HEK293T (cell line): ENCODE measurements around the gene GYPC.

Experiments
- CTCF ChIA-PET: fragments of 350-600 bp; formaldehyde crosslinking; extraction: SDS; loops from one replicate; lab custom pipeline; 2021; ENCODE audit warnings: antibody characterized with exemption, inconsistent platforms; lab: Yijun Ruan, JAX
- POLR2A ChIA-PET: fragments of 350-600 bp; formaldehyde crosslinking; extraction: SDS; loops from one replicate; lab custom pipeline; 2020; ENCODE audit warnings: antibody characterized with exemption, inconsistent platforms; lab: Yijun Ruan, JAX
- DNase-seq: peaks from one replicate; pipeline ENCODE4 v3.0.0; 2012; ENCODE audit warnings: mixed read lengths; ENCODE audit errors: extremely low spot score
- ARNT ChIP-seq: fragments of 450-650 bp; IDR thresholded peaks from 2 replicates; pipeline ENCODE4 v1.6.1; 2017; ENCODE audit warnings: mild to moderate bottlenecking
- BHLHE40 ChIP-seq: fragments of 450-650 bp; IDR thresholded peaks from 2 replicates; pipeline ENCODE4 v1.6.1; 2016; ENCODE audit warnings: mild to moderate bottlenecking, moderate library complexity, borderline replicate concordance
- CTBP1 ChIP-seq: fragments of 450-650 bp; IDR thresholded peaks from 2 replicates; pipeline ENCODE4 v1.6.1; 2016; ENCODE audit warnings: borderline replicate concordance
- ELF4 ChIP-seq: fragments of 450-650 bp; IDR thresholded peaks from 2 replicates; pipeline ENCODE4 v1.6.1; 2017; ENCODE audit warnings: antibody characterized with exemption
- FOXA1 ChIP-seq: fragments of 450-650 bp; IDR thresholded peaks from 2 replicates; pipeline ENCODE4 v1.6.1; 2016; ENCODE audit warnings: mild to moderate bottlenecking
- FOXK2 ChIP-seq: fragments of 450-650 bp; IDR thresholded peaks from 2 replicates; pipeline ENCODE4 v1.6.1; 2016; ENCODE audit warnings: mild to moderate bottlenecking
- FOXM1 ChIP-seq: fragments of 450-650 bp; IDR thresholded peaks from 2 replicates; pipeline ENCODE4 v1.6.1; 2017; ENCODE audit warnings: mild to moderate bottlenecking, borderline replicate concordance
- HDGF ChIP-seq: fragments of 450-650 bp; IDR thresholded peaks from 2 replicates; pipeline ENCODE4 v1.6.1; 2017; ENCODE audit warnings: antibody characterized with exemption, borderline replicate concordance
- L3MBTL2 ChIP-seq: fragments of 450-650 bp; conservative IDR thresholded peaks from 2 replicates; pipeline ENCODE4 v1.6.1; 2016; ENCODE audit warnings: mild to moderate bottlenecking
- LEF1 ChIP-seq: fragments of 450-650 bp; IDR thresholded peaks from 2 replicates; pipeline ENCODE4 v1.6.1; 2017; ENCODE audit warnings: mild to moderate bottlenecking, borderline replicate concordance
- NFRKB ChIP-seq: fragments of 450-650 bp; IDR thresholded peaks from 2 replicates; pipeline ENCODE4 v1.6.1; 2016; ENCODE audit warnings: mild to moderate bottlenecking, moderate library complexity
- PKNOX1 ChIP-seq: fragments of 450-650 bp; IDR thresholded peaks from 2 replicates; pipeline ENCODE4 v1.6.1; 2016
- SP1 ChIP-seq: fragments of 450-650 bp; IDR thresholded peaks from 2 replicates; pipeline ENCODE4 v1.6.1; 2017
- SUZ12 ChIP-seq: fragments of 450-650 bp; IDR thresholded peaks from 2 replicates; pipeline ENCODE4 v1.6.1; 2016; ENCODE audit warnings: mild to moderate bottlenecking
- TARDBP ChIP-seq: fragments of 450-650 bp; IDR thresholded peaks from 2 replicates; pipeline ENCODE4 v1.6.1; 2016
- ZNF384 ChIP-seq: fragments of 450-650 bp; IDR thresholded peaks from 2 replicates; pipeline ENCODE4 v1.6.1; 2016

Gene GYPC

GRCh38 chr2:126649101-126649500 is 6.9 kb upstream of the GYPC start:
- TF ChIP-seq ARNT: no peak
- TF ChIP-seq SP1: no peak
- no peak for TF ChIP-seq CTBP1
- TF ChIP-seq ZNF384: no peak
- no peak for TF ChIP-seq FOXK2
- no peak for TF ChIP-seq LEF1
- no peak for TF ChIP-seq NFRKB
- no peak for TF ChIP-seq ELF4
- TF ChIP-seq TARDBP: no peak
- TF ChIP-seq PKNOX1: no peak
- TF ChIP-seq HDGF: no peak
- TF ChIP-seq FOXM1: no peak
- no peak for TF ChIP-seq SUZ12
- no peak for TF ChIP-seq FOXA1
- TF ChIP-seq BHLHE40: no peak
- TF ChIP-seq L3MBTL2: no peak
- POLR2A ChIA-PET: no interaction called here
- DNase-seq: no peak
- CTCF ChIA-PET: no interaction called here

GRCh38 chr2:126650994-126651393 is 5.0 kb upstream of the GYPC start:
- POLR2A ChIA-PET: no interaction called here
- CTCF ChIA-PET: no interaction called here

DNA sequence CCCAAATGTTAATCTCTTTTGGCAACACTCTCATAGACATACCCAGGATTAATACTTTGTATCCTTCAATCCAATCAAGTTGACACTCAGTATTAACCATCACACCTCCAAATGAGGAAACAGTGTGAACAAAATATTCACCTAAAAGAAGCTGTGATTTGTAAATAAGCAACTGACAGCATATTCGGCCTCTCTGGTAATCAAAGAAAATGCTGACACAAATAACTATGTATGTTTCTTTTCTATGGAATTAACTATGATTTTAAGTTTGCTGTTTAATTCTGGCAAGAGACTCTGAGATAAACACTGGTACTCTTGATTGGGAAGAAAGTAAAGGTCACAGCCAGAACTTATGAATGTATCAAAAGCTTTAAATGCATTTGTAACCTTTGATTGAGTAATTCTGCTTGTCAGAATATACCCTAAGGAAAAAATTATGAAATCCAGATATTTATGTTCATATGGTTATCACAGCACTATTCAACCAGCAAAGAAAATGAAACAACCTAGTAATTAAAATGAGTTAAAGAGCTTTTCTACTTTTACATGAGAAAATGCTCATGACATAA is 3.6 kb upstream of the GYPC start:
- ChIA-PET POLR2A (no interaction called here), CTCF (no interaction called here)
- DNase-seq: no peak

More at GRCh38 chr2:126650994-126651393, 5.0 kb upstream of the GYPC start:
- TF ChIP-seq PKNOX1 (no peak), LEF1 (no peak), BHLHE40 (no peak), SUZ12 (no peak)
- DNase-seq: no peak

GRCh38 chr2:126653109-126653508 is 2.8 kb upstream of the GYPC start:
- DNase-seq: no peak
- TF ChIP-seq FOXM1 (no peak), L3MBTL2 (no peak), ARNT (no peak), TARDBP (no peak), ZNF384 (no peak), FOXK2 (no peak), BHLHE40 (no peak), ELF4 (no peak), SUZ12 (no peak), SP1 (no peak), NFRKB (no peak), FOXA1 (no peak), PKNOX1 (no peak), CTBP1 (no peak), LEF1 (no peak), HDGF (no peak)
- CTCF ChIA-PET: no interaction called here
- POLR2A ChIA-PET: no interaction called here

More for the DNA sequence above, 3.6 kb upstream of the GYPC start:
- TF ChIP-seq L3MBTL2: no peak
- TF ChIP-seq LEF1: no peak
- no peak for TF ChIP-seq PKNOX1
- TF ChIP-seq FOXM1: no peak
- TF ChIP-seq ELF4: no peak
- no peak for TF ChIP-seq CTBP1
- no peak for TF ChIP-seq BHLHE40
- no peak for TF ChIP-seq SUZ12
- no peak for TF ChIP-seq ZNF384
- no peak for TF ChIP-seq ARNT
- no peak for TF ChIP-seq NFRKB
- no peak for TF ChIP-seq HDGF

DNA sequence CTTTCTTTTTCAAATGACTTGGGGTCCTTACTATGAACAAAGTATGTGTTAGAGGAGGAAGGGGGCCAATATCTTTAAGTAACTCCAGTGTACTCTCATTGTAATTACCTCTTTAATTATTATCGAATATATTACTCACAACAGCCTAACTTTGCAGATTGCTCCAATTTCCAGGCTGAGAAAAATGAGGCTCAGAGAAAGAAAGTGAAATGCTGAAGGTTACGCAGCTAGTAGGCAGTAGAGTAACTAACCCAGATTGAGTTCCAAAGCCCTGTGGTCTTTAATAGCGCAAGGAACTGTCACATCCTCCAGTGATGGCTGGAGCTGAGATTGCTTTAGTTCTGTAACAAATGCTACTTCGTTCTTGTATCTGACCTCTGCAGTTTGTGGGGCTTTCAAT is 2.2 kb upstream of the GYPC start:
- POLR2A ChIA-PET: no interaction called here
- TF ChIP-seq FOXA1 (no peak), SP1 (no peak), PKNOX1 (no peak), BHLHE40 (no peak), NFRKB (no peak), TARDBP (no peak), ZNF384 (no peak), ELF4 (no peak)
- CTCF ChIA-PET: interaction anchor here (0.5 kb wide), 1 partner anchor 106 kb away, joined by 3 read pairs; no protein-coding TSS in a partner anchor
- no peak for DNase-seq
